CD4-positive, alpha-beta T cell treated with Interleukin-12 subunit alpha and Interleukin-12 subunit beta, for 1 hour (primary cell): ENCODE measurements around the gene TMEM212.
"Not testable (repeated sequence)": the region's sequence is repeated elsewhere in the genome, so short reads cannot be mapped to it uniquely, and the experiment has no call there.

Experiments used
- DNase-seq: peaks from one replicate; pipeline ENCODE4 v3.0.0-alpha.2; 2020

TMEM212 gene

DNA sequence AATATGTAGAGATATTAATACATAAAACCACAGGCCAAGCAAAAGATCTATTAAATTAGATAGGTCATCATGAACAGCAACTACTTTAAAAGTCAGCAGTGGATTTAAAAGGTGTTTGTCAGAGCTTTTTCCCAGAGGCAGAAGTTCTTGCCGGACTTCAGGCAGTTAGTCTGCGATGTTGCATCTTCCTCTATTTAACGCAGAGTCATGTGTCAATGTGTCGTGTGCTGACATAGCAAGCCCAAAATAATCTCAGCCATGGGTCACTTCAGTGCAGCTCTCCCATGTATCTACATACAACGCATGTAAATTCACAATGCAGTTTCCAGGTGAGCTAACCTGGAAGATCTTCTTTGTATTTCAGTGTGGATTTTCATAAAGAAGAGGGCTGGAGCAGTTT, 8.0 kb upstream of the TMEM212 start:
- DNase-seq: no peak

DNA sequence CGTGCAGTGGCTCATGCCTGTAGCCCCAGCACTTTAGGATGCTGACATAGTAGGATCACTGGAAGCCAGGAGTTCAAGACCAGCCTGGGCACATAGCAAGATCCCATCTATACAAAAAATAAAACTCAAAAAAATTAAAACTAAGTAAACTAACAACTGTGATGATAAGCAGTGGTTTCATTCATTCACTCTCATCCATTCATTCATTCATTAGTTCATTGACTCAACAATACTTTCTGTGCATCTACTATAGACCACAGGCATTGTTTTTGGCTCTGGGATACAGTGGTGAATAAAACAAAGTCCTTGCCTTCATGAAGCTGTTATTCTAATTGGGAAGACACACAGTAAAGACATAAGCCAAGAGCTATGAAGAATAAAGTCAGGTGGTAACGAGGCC, 7.5 kb upstream of the TMEM212 start:
- DNase-seq: no peak

DNA sequence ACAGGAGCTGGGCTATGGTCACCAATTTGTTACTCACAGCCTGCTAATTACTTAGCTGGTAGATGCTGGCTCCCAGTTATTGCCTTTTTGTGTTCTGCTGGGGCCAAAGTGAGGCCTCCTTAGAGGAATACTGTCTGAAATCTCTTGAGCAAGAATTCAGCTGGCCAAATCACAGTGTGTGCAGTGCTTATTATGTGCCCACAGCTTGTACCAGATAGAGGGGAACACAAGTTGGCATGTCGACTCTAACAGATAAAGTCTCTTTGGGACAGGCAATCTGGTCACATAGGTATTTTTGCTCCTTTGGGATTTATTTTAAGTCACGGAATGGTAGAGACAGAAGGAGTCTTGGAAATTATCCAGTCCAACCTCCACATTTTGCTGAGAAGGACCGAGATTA, 6.3 kb upstream of the TMEM212 start:
- no peak for DNase-seq

DNA sequence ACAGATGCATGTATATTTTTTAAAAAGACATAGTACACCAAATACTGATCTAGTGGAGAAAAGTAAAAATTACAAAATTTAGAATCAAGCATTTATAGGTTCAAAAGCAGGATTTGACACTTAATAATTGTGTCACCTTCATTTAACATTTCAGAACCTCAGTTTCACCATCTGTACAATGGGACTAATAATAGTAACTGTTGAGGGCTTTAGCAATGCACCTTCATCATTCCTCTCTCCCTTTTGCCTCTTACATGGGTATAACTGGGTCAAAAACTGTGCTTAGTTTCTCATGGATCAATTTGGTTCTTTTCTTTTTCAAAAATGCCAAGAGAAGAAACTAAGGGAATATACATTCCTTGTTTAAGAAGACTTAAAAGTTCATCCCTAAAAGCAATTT, 5.5 kb upstream of the TMEM212 start:
- no peak for DNase-seq

DNA sequence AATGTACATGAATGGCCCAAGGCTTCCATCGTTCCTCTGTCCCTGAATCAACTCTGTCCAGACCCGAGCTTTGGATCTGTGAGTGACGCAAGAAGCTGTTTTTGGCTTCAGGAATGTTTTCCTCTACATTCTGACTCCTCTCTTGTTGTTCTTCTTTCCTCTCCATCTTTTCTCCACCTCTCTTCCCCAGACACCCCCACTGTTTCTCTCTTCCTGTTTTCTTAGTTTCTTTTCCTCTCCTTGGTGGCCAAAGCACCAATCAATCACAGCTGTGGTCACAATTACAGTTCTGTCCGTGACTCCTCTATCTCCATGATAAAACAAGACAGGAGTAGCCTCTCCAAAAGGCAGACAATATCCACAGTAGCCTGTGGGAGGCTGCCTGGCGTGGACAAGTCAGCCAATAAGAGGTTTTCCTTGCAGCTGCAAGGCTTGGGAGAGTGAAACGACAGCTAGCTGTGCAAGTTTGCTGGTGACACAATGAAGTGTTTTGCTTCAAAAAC, 4.9 kb upstream of the TMEM212 start:
- DNase-seq: no peak

DNA sequence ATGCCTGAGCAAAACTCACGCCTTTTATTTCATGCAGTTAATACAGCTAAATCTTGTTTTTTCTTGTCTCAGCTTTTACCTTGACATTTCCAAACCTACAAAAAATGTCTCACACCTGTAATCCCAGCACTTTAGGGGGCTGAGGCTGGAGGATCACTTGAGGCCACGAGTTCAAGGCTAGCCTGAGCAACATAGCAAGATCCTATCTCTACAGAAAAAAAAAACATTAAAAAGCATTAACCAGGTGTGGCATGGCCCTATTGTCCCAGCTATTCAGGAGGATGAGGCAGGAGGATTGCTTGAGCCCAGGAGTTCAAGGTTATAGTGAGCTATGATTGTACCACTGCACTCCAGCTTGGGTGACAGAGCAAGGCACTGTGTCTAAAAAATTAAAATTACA, 3.9 kb upstream of the TMEM212 start:
- no peak for DNase-seq

DNA sequence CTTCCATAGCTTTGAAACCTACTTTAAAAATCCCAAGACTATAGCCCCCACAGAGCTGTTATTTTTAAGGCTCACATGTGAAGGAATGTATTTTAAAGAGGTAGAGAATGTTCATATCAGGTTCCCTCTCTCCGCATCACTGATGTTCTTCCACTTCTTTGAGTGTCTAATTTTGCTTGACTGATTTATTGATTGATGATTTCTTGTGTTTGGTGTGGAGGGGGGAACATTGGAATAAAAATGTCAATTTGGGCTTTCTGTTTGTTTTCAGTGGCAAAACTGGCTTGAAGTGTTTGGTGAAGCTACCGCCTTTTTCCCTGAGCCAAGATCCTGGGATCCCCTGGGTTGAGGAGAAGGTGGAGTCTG, 2.7 kb upstream of the TMEM212 start:
- DNase-seq: no peak

DNA sequence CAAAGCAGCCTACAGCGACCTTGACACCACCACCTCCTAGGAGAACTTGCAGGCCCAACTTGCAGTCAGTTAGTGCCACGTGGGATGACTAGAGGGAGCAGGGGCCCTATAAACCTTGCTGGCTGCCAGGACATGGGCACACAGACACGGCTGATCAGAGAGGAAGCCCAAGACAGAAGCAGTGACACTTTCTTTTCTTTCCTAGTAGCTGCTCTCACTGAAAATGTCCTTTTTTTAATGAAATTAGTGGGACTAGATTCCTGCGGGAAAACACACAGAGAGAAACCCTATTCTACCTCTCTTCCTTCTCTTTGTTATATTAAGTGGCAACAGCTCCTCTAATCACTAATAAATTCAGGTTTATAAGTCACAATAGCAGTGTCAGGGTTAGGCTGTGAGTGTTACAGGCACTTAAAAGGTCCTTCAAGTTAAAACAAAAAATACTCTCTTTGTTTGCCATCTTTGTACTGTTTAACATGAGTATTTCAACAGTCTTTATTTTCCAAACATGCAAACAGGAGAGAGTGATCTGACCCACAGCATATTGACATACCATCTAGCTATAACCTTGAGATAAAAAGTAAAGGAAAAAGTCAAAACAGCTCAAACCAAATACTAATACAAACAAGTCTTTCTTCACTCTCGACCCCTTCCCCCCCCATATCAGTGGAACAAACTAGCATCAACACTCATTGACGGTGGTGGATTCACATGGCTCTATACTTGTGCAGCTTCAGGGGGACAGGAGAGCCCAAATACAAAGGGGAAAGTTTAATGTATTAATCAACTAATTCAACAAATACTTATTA, 2.1 kb upstream of the TMEM212 start:
- no peak for DNase-seq

DNA sequence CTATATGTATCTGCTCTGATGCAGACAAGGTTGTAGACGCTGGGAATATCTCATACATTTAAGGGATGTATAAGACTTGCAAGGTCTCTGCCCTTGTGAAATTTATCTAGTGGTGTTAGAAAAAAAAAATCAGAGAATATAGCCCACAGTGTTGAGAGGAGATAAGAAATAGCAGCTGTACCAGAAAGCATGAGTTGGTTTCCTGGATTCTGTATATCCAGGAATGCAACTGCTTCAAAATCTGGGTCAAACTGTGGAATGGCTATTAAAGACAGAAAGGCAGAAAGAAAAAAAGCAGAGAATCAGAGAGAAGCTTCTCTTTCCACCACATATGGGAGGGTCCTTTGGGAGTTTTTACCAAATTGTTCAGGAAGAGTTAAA, 1.5 kb upstream of the TMEM212 start:
- no peak for DNase-seq

DNA sequence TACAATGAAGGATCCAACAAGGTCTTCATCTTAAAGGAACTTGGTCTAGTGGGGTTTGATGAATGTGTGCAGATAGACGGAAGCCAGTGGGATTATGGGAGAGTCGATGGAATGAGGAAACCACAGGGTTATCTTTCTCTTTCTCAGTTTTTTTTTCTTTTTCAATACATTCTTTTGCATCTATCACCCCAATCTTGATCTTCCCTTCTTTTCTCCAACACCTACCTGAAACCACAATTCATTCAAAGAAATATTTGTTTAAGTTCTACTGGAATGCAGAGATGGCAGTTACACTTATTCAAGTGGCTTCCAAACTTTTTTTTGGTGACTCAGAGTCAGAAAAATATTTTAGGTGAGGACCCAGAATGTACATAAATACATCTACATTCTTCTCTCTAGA, 1.7 kb downstream of the TMEM212 start:
- DNase-seq: no peak

DNA sequence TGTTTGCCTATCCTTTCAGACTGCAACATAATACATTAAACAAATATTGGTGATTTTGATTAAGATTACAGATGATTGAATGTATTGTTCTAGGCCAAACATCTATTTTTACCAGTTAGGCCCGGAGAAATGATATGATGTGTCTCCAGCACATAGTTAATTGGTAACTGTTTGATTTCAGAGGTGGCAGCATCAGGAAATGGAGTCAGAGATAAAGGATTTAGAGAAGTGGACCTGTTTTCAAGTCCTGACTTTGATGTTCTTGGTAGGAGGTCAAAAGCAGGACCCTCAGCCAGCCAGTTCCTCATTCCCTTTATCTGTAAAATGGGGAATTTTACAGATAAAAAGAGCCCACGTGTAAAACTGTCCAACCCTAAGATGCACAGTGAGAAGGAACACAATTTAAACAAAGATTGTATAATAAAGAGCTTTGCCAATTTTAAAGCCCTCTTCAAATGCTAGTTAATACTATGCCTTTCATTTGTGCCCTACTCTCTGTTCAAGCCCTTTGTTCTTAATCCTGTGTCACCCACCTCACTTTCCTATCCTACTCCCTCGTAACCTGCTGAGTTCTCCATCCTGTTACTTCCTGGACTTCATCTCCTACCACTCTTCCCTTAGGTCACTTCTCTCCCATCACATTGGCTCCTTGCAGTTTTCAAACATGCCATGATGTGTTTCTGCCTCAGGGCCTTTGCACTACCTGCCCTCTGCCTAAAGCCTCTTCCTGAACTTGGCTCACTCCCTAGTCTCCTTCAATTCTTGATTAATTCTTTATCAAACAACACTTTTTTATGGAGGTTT, 2.5 kb downstream of the TMEM212 start:
- DNase-seq: no peak

DNA sequence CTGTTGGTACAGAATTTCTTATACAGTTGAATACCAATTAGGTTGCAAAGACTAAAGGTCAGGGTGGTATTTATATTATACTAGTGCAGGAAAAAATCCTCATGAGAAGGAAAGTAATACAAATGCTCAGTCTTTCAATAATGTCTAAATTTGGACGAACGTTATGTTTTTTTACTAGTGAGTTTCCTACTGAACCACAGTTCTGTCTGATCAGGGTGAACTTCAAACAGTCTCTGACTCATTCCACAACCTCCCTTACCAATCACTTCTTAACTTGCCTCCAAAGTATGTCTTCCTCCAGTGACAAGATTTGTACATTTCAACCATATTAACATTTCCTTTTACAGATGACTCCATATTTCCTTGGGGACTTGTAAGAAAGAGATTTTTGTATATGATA, 3.4 kb downstream of the TMEM212 start:
- DNase-seq: no peak

DNA sequence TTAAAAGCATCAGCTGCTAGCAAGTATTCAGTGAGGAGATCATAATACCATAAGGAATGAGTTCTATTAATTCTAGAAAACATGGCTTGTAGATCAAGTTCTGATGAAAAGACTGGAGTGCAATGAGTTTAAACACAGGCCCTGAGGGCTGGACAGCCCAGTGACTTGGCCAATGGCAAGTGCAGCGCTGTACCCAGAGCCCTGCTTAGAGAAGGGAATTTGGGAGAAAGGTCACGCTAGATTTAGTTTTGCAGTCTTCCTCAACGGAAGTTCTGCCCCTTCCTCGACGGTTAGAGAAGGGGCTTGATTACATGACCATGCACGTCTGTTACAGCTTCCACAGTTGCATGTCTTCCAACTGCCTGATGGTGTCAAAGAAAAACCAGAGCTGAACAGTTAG, 4.0 kb downstream of the TMEM212 start:
- DNase-seq: no peak

DNA sequence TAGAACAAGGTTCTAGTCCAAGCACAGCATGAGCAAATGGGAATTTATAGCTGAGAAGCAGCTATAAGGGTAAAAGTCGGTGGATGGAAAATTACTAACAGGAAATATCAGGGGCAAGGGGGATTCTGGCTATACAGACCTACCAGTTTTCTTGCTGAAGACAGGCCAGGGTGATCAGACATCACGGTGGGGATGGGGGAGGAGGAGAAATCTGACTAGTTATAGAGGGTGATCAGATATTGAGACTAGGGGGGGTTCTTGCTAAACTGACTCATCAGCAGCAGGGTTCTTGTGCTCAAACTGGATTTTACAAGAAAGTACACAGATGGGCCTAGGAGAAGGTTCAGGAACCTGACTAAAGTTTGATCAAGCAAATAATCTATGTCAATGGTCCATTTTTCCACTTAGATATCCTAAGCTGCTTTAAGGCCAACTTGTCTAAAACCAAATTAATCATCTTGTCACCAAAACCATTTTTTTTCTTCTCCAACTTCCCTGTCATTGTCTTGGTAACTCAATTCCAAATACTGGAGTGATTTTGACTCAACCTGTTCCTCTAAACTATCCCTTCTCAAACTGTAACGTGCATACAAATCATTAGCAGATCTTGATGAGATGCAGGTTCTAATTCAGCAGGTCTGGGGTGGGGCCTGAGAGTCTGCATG, 4.6 kb downstream of the TMEM212 start:
- DNase-seq: no peak

DNA sequence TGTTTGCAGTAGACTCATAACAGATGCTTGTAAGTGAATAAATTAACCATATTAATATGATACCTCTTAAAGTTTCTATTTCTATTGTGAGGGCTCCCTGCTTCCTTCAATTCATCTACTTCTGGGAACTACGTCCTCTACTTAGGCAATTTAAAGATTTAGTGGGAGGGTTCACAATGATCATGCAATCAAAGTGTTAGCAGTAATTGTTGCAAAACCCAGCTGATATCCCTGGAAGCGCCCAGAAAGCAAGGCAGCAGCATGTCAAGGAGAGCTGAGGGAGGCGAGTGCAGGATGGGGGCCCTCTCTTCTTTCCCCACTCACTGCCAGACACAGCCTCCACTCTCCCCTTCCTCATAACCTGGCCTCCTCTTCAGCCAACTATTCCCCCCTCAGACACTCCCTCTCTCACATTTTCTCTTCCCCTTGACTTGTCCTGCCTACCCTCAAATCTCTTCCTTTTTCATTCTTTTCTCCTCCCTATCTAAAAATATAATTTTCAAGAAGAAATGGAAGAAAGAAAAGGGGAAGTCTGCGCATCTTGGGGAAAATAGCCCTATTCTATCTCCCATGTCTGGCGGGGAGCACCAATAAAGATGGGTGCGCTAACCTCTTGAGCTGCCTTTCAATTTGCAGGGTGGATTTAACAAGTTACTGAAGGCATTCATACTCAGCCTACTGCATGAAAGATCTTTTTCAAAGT, 6.6 kb downstream of the TMEM212 start:
- DNase-seq: no peak

DNA sequence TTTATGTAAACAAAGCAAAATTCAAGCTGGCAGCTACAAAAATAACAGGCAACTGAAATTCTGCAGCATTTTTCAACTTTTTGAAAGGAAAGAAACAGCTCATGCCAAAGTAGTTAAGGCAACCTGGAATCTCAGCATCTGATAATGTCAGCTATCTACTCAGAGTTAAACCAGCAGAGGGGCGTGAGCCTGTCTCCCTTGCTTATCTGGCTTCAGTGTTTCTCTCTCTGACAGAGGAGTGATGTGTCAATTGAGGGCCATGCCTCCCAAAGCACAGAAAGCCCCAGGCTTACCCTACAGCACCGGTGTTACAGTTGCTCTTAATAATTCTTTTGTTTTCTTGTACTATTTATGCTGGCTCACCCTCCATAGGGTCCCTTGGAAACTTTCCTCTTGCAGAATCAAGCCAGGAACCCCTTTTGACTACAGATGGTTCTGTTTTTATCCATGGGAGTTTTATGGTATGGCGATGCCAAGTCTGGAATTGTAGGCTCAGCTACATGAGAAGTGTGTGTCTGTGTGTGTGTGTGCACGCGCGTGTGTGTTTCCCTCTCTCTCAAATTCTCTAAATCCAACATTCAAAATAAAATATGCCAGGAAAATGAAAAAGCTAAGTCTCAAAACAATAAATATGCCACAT, 7.3 kb downstream of the TMEM212 start:
- DNase-seq: no peak

DNA sequence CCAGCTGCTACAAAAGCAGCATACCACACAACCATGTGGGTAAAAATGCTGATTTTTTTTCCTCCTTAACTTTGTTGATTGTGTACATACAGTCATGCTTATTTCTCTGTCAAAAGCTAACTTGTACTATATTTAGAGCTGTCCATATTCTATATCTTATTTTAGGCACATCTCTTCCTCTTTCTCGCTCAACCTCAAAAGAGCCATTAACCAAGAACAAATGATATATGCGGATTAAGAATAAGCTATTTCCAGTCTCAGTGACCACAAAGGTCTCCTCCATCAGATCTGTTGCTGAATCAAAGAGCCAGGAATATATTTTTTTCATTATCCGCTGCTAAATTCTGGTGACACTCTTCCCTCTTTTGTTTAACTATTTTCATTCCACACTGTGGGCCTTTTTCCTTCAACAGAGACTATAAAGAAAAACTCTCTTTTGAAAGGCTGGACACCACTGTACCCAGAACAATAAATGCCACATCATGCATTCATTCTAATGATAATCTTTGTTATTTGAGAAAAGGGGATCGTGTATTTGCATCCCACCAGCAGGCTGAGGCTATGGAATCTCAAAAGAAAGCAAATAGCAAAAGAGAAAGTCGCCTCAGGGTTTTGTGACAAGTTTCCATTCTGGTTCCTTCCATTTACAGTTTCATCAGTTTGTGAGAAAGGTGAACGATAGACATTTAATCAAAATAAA, 8.0 kb downstream of the TMEM212 start:
- no peak for DNase-seq

DNA sequence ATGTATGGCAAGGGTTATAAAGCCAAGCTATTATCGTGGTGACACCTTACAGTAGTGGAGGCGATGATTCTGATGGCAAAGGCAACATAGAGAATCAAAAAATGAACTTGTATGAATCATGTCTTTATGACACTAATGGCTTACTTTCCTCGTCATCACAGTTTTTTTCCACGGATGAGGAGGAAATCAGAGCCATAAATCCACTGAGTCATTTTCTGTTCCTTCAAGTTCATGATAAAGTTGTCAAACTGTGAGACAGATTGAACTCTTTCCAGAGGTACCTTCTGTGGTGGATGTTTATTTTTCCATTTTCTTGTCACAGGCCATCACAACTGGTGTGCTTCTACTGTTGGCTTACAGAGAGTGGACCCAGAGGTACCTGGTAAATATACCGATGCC, 8.5 kb downstream of the TMEM212 start:
- no peak for DNase-seq

DNA sequence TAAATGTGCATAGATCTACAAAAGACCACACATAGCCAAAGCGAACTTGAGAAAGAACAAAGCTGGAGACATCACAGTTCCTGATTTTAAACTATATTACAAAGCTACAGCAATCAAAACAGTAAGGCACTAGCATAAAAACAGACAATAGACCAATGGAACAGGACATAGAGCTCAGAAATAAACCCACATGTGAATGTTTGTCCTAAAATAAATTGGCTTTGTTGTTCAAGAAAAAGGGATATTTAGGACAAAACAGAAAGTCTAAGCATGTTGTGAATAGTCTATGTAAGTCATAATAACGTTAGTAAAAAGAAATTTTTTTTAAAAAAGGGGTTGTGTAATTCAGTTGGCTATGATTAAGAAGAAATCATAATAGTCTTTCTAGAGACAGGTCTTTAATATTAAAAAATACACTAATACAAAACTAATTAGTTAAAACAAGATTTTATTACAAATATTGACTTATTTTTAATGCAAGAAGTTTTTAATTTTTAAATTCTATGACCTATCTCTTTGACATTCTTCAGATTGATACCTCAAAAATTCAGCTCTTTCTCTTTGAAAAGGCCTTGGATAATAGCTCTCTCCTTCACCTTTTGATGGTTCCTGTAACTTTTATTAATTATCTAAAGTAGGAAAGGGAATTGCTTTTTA, 11.6 kb downstream of the TMEM212 start:
- DNase-seq: no peak

DNA sequence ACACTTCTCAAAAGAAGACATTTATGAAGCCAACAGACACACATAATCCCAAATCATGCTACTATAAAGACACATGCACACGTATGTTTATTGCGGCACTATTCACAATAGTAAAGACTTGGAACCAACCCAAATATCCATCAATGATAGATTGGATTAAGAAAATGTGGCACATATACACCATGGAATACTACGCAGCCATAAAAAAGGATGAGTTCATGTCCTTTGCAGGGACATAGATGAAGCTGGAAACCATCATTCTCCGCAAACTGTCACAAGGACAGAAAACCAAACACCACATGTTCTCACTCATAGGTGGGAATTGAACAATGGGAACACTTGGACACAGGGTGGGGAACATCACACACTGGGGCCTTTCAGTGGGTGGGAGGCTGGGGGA, 15.6 kb downstream of the TMEM212 start:
- DNase-seq: not testable (repeated sequence)

DNA sequence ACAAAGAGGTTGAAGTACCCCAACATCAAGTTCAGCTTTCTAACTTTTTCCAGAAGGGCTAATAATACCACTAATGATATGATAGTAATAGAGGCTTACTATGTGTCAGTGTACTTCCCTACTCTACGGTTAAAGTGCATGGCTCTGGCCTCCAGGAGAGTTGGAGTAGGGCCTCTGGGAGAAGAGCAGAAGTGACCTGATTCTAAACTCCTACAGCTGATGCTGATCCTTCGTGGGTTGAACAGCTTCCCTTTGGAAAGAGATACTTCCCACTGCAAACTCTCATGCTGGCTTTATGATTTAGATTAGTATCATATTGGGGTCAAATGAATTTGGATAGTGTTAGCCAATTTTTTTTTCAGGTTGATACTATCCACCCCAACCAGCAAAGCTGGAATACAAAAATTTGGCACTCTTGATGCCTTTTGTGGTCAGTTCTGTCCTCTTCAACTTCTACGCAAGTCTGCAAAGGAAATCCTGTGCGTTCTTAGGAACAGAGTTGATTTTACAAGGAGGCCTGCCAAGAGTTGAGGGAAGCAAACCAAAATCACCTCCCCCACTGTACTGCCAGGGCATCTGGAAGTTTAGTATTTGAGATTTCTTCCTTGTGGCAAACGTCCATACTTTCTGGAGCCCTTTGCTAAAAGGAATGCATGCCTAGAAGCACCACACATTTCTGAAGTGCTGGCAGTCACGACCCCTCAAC, 17.8 kb downstream of the TMEM212 start:
- no peak for DNase-seq
